AG09309 (cell line): ENCODE results near the gene TFAP2E.
"Not testable (repeated sequence)": the region's sequence is repeated elsewhere in the genome, so short reads cannot be mapped to it uniquely, and the experiment has no call there.

Experiments
- DNase-seq: peaks from one replicate; pipeline ENCODE4 v3.0.0-alpha.2; 2010; ENCODE audit warnings: low read depth
- H3K4me3 ChIP-seq: 2 replicates; pipeline ENCODE4 v1.5.1; 2011; ENCODE audit warnings: mild to moderate bottlenecking, low read depth, low read length, moderate library complexity; ENCODE audit not compliant: control insufficient read depth
- CTCF ChIP-seq: IDR thresholded peaks from 2 replicates; pipeline ENCODE4 v1.5.1; 2011; ENCODE audit warnings: mild to moderate bottlenecking, low read depth, low read length, inconsistent platforms; ENCODE audit not compliant: insufficient read depth, control insufficient read depth; ENCODE audit errors: missing control alignments

Gene TFAP2E

GRCh38 chr1:35571263-35571662 lies 1.9 kb upstream of the TFAP2E start:
- TF ChIP-seq CTCF, result no peak
- no peak for DNase-seq

GRCh38 chr1:35572296-35572695 lies 818 bp upstream of the TFAP2E start:
- H3K4me3 ChIP-seq, result no peak overlapping the region
- TF ChIP-seq CTCF, result no peak
- no peak for DNase-seq

More at GRCh38 chr1:35571263-35571662, 1.9 kb upstream of the TFAP2E start:
- no peak overlapping the region for H3K4me3 ChIP-seq

GRCh38 chr1:35574125-35574654 lies 1.1 kb downstream of the TFAP2E start:
- H3K4me3 ChIP-seq, result no peak overlapping the region
- no peak for DNase-seq
- no peak for TF ChIP-seq CTCF

- no peak overlapping the region for H3K4me3 ChIP-seq
- TF ChIP-seq CTCF, result no peak
- no peak for DNase-seq
Observed at GRCh38 chr1:35574655-35575415, 1.7 kb downstream of the TFAP2E start.

- no peak for DNase-seq
- no peak overlapping the region for H3K4me3 ChIP-seq
- no peak for TF ChIP-seq CTCF
Observed at GRCh38 chr1:35575416-35575958, 2.4 kb downstream of the TFAP2E start.

- TF ChIP-seq CTCF, result no peak
- H3K4me3 ChIP-seq, result no peak overlapping the region
- no peak for DNase-seq
Observed at GRCh38 chr1:35576061-35576765, 3.1 kb downstream of the TFAP2E start.

GRCh38 chr1:35576766-35577070 lies 3.6 kb downstream of the TFAP2E start:
- not testable (repeated sequence) for H3K4me3 ChIP-seq, DNase-seq
